ENCODE data around the gene MAGEB10. TPM values are rescaled to one million over a fixed set of nuclear protein-coding genes. Genes with fewer than 3 reads are reported as not detected.

MAGEB10 gene, protein sequence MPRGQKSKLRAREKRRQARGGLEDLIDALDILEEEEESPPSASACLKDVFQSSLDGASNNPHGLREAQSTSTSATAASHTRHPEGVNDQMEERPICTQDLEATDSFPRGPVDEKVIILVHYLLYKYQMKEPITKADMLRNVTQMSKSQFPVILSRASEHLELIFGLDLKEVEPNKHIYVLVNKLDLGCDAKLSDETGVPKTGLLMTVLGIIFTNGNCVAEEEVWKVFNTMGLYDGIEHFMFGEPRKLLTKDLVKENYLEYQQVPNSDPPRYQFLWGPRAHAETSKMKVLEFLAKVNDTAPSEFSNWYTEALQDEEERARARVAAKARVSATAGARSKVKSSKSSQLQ
- total RNA-seq = not detected in 2 replicates

DNA sequence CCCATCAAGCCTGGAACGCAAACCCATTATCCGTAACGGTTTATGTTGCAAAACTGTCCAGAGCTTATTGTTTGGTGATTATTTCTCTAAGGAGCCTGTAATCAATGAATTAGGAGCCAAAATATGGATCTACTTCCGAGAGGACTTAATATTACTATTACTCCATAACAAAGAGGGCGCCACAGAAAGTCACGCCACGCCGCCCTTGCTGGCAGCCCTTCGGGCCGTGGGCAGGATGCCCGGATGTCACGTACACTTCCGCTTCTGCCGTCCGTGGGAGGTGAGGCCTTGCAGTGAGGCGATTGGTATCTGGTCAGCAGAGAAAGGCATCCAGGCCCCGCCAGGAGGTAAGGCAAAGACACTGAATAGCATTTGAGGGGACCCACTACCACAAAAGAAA, at the start of gene MAGEB10:
Gene MAGEB10, plus strand, starts transcription at position 301 of the 400 bp plus-strand sequence. CDS start 13,317 bp downstream, outside the sequence.
- TF ChIP-seq CTCF (conservative IDR thresholded peaks at IDR 0.05; ENCODE audit: low read depth, low read length) = no peak
- H3K4me3 ChIP-seq (ENCODE audit: low read depth, low read length) = no peak within 1 kb of the TSS
- DNase-seq (ENCODE audit: low read depth) = no peak

DNA sequence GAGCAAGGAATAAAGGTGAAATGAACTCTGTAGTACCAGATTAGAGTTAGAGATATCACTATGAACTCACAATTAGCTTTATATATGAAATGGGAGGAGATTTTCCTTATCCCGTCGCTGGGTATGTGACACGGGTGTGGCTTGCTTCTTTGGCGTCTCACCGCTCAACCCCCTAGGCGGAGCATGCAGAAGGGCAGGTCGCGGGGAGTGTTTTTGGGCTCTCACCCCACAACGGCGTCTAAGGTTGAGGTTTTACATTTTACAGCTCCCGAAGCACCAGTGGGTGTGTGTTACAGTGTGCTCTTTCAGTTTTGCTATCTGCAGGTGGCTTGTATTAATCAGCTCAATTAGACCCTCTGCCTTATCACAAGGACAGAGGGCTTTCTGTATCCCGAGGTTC, 42.1 kb upstream of the MAGEB10 start:
- DNase-seq (ENCODE audit: low read depth) = no peak
- no peak for TF ChIP-seq CTCF (conservative IDR thresholded peaks at IDR 0.05; ENCODE audit: low read depth, low read length)
- H3K4me3 ChIP-seq (ENCODE audit: low read depth, low read length) = no peak overlapping the region

- TF ChIP-seq CTCF (conservative IDR thresholded peaks at IDR 0.05; ENCODE audit: low read depth, low read length) = no peak
- no peak overlapping the region for H3K4me3 ChIP-seq (ENCODE audit: low read depth, low read length)
- DNase-seq (ENCODE audit: low read depth) = no peak
Observed at GRCh38 chrX:27767387-27767786, 40.4 kb upstream of the MAGEB10 start.

DNA sequence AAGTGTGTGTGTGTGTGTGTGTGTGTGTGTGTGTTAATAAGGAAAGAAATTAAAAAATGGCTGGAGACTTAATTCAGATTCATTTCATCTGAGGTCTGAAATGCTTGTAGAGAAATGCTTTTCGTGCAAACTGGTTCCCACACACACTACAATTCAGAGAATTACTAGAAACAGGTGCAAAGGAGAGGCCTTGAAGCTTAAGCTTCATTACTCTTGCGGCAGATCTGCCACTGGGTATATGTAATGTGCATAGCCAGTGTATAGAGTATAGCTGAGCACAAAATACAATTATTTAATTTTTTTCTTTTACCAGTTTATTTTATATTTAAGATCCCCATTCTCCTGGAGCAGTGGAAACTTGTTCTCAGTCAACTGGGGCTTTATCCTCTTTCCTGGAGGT, 31.8 kb upstream of the MAGEB10 start:
- no peak for DNase-seq (ENCODE audit: low read depth)
- TF ChIP-seq CTCF (conservative IDR thresholded peaks at IDR 0.05; ENCODE audit: low read depth, low read length) = no peak
- no peak overlapping the region for H3K4me3 ChIP-seq (ENCODE audit: low read depth, low read length)

GRCh38 chrX:27796640-27797257, 11.0 kb upstream of the MAGEB10 start:
- no peak for DNase-seq (ENCODE audit: low read depth)
- no peak overlapping the region for H3K4me3 ChIP-seq (ENCODE audit: low read depth, low read length)
- no peak for TF ChIP-seq CTCF (conservative IDR thresholded peaks at IDR 0.05; ENCODE audit: low read depth, low read length)

GRCh38 chrX:27797575-27797974, 10.2 kb upstream of the MAGEB10 start:
- no peak for DNase-seq (ENCODE audit: low read depth)
- no peak for TF ChIP-seq CTCF (conservative IDR thresholded peaks at IDR 0.05; ENCODE audit: low read depth, low read length)

More at GRCh38 chrX:27797575-27797974, 10.2 kb upstream of the MAGEB10 start:
- H3K4me3 ChIP-seq (ENCODE audit: low read depth, low read length) = no peak overlapping the region
